Astrocyte of the spinal cord (primary cell): ENCODE measurements around the gene RAI14.

Experiments used
- DNase-seq: peaks from one replicate; pipeline ENCODE4 v3.0.0; 2011; ENCODE audit warnings: low read depth, low spot score
- H3K4me3 ChIP-seq: 2 replicates; pipeline ENCODE4 v1.5.1; 2011; ENCODE audit warnings: low read depth, mild to moderate bottlenecking, low read length, moderate library complexity
- CTCF ChIP-seq: IDR thresholded peaks from 2 replicates; pipeline ENCODE4 v1.5.1; 2012; ENCODE audit warnings: low read depth, mild to moderate bottlenecking, low read length, inconsistent platforms
- in situ Hi-C: cut with HindIII; loops from 2 replicates; pipeline ENCODE4 v1.10.0; 2017; ENCODE audit warnings: low sequenced_read_pairs

Gene RAI14

DNA sequence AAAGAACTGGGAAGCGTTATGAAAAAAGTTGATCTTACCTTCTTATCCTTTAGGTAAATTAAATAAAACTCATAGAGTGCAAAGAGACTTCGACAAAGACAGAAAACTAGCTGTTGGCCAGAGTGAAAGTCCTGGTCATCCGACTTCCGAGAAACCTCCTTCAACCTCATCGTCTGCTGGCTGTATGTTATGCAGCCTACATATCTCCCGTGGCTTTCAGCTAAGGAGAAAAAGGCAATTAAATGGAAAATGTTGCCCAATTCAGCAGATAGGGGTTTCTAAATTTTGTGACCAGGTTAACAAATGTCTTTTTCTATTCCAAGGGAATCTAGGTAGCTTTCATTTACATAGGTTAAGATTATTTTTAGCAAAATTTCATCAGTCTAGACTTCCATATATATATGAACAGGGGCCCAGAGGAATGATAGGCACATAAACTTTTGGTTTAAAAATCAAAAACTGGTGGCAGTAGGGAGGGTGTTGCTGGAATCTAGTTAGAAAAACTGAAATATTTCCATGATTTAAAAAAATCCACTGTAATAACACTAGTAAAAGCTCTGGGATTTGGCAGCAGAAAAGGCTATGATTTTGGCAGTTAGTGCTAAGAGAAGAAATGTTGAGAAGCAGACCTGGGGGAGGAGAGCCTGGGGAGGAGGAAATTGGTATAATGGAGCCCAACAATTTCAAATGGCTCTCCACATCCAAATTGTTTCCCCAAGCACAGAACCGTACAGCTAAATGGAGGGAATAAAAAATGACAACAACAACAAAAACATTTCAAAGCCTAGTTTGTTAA lies 32.1 kb downstream of the RAI14 start:
- TF ChIP-seq CTCF = no peak
- DNase-seq = no peak
- H3K4me3 ChIP-seq = no peak overlapping the region
- in situ Hi-C loops = no loop called here

DNA sequence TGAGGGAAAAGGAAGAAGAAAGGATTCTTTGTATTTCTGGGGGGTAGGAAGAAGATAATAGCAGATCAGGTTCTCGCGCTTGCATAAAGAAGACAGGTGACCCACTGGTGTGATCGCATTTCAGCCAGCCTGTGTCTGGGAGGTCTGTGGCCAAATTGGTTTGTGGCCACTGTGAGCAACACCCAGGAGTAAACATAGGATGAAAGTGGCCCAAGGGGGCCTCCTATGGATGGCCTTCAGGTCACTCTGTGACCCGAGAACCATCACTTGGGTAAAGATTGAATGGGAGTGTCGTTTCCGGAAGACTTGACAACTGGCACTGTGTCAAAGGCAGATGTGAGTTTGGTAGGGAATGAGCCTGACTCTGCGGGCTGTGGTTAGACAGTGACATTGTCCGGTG lies 34.2 kb downstream of the RAI14 start:
- in situ Hi-C loops = no loop called here
- no peak overlapping the region for H3K4me3 ChIP-seq
- TF ChIP-seq CTCF = no peak
- no peak for DNase-seq

DNA sequence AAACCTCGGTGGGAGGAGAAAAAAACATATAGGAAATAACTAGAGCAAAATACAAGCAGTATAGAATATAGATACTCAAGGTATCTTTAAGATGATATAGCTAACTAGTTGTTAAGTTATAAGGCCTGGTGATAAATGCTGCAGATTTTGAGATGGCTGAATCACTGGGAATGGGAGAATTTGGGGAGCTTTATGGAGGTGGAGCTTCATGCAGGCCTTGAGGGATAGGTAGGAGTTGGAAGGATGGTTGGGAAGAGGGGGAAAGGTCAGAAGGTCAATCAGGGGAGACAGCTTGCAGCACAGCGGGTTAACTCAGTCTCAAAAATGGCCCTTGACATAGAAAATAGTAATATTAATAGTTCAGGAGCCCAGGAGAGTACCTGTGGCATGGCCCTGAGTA lies 34.8 kb downstream of the RAI14 start:
- no peak overlapping the region for H3K4me3 ChIP-seq
- DNase-seq = no peak
- no peak for TF ChIP-seq CTCF
- in situ Hi-C loops = no loop called here

GRCh38 chr5:34691326-34691725 lies 35.2 kb downstream of the RAI14 start:
- H3K4me3 ChIP-seq = no peak overlapping the region
- no peak for TF ChIP-seq CTCF
- in situ Hi-C loops = no loop called here

DNA sequence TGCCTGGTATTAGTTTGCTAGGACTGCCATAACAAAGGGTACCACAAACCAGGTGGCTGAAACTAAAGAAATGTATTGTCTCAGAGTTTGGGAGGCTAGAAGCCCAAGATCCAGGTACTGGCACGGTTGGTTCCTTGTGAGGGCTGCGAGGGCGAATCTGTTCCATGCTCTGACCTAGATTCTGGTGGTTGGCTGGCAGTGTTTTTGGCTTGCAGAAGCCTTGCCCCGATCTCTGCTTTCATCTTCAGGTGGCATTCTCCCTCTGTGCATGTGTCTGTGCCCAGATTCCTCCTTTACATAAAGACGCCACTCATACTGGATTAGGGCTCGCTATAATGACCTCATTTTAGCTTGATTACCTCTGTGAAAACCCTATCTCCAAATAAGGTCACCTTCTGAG lies 36.7 kb downstream of the RAI14 start:
- in situ Hi-C loops = no loop called here
- DNase-seq = no peak
- no peak overlapping the region for H3K4me3 ChIP-seq
- TF ChIP-seq CTCF = no peak

More at GRCh38 chr5:34691326-34691725, 35.2 kb downstream of the RAI14 start:
- no peak for DNase-seq

DNA sequence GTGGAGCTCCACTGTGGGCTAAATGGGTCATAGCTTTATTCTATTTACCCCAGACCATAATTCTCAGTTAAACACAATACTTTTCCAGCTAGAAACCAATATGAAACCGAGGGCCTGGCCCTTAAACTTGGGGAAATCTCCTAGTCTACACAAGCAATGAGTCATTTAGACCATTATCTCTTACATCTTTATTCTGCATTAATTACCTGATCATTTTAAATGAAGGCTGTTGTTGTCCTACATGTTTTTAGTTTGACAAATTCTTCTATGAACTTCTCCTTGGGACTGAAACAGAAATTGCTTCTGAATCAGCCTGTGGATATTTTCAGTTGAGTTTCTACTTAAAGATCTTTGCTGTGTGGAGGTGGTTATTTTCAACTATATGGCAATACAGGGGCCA lies 37.9 kb downstream of the RAI14 start:
- no peak for TF ChIP-seq CTCF
- no peak overlapping the region for H3K4me3 ChIP-seq
- in situ Hi-C loops = no loop called here
- no peak for DNase-seq

DNA sequence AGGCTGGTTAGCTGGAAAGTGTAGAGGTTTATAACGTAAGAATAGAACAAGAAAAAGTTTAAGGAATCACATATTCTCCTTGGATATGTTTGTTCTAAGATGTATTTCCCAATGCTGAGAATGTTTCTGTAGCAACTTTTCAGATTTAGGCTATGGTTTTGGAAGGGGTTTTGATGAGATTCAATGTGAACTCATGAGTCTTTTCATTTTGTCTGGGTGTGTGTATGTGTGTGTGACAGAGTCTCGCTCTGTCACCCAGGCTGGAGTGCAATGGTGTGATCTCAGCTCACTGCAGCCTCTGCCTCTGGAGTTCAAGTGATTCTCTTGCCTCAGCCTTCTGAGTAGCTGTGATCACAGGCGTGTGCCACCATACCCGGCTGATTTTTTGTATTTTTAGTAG lies 38.6 kb downstream of the RAI14 start:
- TF ChIP-seq CTCF = no peak
- no peak overlapping the region for H3K4me3 ChIP-seq
- in situ Hi-C loops = no loop called here

More for the DNA sequence above, 38.6 kb downstream of the RAI14 start:
- no peak for DNase-seq
